SK-N-MC (cell line): ENCODE measurements around the gene MTFR1L.

Experiments
- DNase-seq: peaks from one replicate; pipeline ENCODE4 v3.0.0-alpha.2; 2011; ENCODE audit warnings: low read depth, low spot score
- H3K27ac ChIP-seq: fragments of 200-600 bp; sonication (generic); 2 replicates; pipeline ENCODE4 v1.5.1; 2016; ENCODE audit warnings: mixed run types
- H3K36me3 ChIP-seq: fragments of 200-600 bp; sonication (generic); 2 replicates; pipeline ENCODE4 v1.6.1; 2017; ENCODE audit warnings: antibody characterized with exemption, low read length, mixed read lengths; ENCODE audit not compliant: insufficient read depth
- H3K4me3 ChIP-seq: fragments of 200-600 bp; sonication (generic); 2 replicates; pipeline ENCODE4 v1.5.1; 2016
- H3K9ac ChIP-seq: fragments of 200-600 bp; sonication (generic); 2 replicates; pipeline ENCODE4 v1.8.0; 2017; ENCODE audit warnings: mixed run types, mixed read lengths; ENCODE audit not compliant: insufficient read length
- H3K9me3 ChIP-seq: fragments of 200-600 bp; sonication (generic); 2 replicates; pipeline ENCODE4 v1.6.1; 2017; ENCODE audit warnings: low read depth, mild to moderate bottlenecking, antibody characterized with exemption, low read length, moderate library complexity, mixed read lengths
- EZH2 ChIP-seq: fragments of 200-600 bp; sonication (generic); IDR thresholded peaks from one replicate; pipeline ENCODE4 v1.6.1; 2017; ENCODE audit warnings: antibody characterized with exemption
- FOXP2 ChIP-seq: optimal IDR thresholded peaks from 2 replicates; pipeline ENCODE3; 2011; ENCODE audit warnings: mild to moderate bottlenecking, moderate library complexity; ENCODE audit not compliant: insufficient read depth; ENCODE audit errors: extremely low read length, control extremely low read depth
- POLR2AphosphoS5 ChIP-seq: IDR thresholded peaks from 2 replicates; pipeline ENCODE4 v1.6.1; 2012; ENCODE audit warnings: mild to moderate bottlenecking, low read depth, low read length, borderline replicate concordance

Gene MTFR1L

GRCh38 chr1:25869909-25870606, 50.3 kb downstream of the MTFR1L start:
- TF ChIP-seq POLR2AphosphoS5: no peak
- TF ChIP-seq FOXP2: no peak
- TF ChIP-seq EZH2: no peak
- H3K9me3 ChIP-seq: no peaks in the 10 kb centered on the region
- H3K4me3 ChIP-seq: no peak overlapping the region
- no peaks in the 10 kb centered on the region for H3K36me3 ChIP-seq
- no peak overlapping the region for H3K9ac ChIP-seq
- DNase-seq: no peak
- H3K27ac ChIP-seq: no peak overlapping the region

- Histone ChIP-seq H3K4me3 (no peak overlapping the region), H3K27ac (no peak overlapping the region), H3K36me3 (no peaks in the 10 kb centered on the region), H3K9ac (no peak overlapping the region), H3K9me3 (no peaks in the 10 kb centered on the region)
- TF ChIP-seq POLR2AphosphoS5: no peak
- TF ChIP-seq EZH2: no peak
- TF ChIP-seq FOXP2: no peak
- no peak for DNase-seq
These were observed 50.9 kb downstream of the MTFR1L start for GRCh38 chr1:25870614-25871013.

GRCh38 chr1:25871086-25871703, 51.4 kb downstream of the MTFR1L start:
- no peak for DNase-seq
- Histone ChIP-seq H3K9ac (no peak overlapping the region), H3K36me3 (no peaks in the 10 kb centered on the region), H3K27ac (no peak overlapping the region), H3K4me3 (no peak overlapping the region), H3K9me3 (no peaks in the 10 kb centered on the region)
- TF ChIP-seq FOXP2 (no peak), POLR2AphosphoS5 (no peak), EZH2 (no peak)

- no peak overlapping the region for H3K27ac ChIP-seq
These were observed 52.1 kb downstream of the MTFR1L start for GRCh38 chr1:25871704-25872494.

GRCh38 chr1:25872713-25873112, 53.0 kb downstream of the MTFR1L start:
- Histone ChIP-seq H3K9ac (no peak overlapping the region), H3K4me3 (no peak overlapping the region), H3K36me3 (no peaks in the 10 kb centered on the region), H3K27ac (no peak overlapping the region), H3K9me3 (no peaks in the 10 kb centered on the region)
- no peak for DNase-seq
- TF ChIP-seq FOXP2 (no peak), EZH2 (no peak), POLR2AphosphoS5 (no peak)

More at GRCh38 chr1:25871704-25872494, 52.1 kb downstream of the MTFR1L start:
- TF ChIP-seq EZH2: no peak
- TF ChIP-seq POLR2AphosphoS5: no peak
- no peak for TF ChIP-seq FOXP2
- Histone ChIP-seq H3K36me3 (no peaks in the 10 kb centered on the region), H3K4me3 (no peak overlapping the region), H3K9ac (no peak overlapping the region), H3K9me3 (no peaks in the 10 kb centered on the region)
- DNase-seq: no peak

- Histone ChIP-seq H3K4me3 (no peak overlapping the region), H3K9ac (no peak overlapping the region), H3K9me3 (no peaks in the 10 kb centered on the region), H3K27ac (no peak overlapping the region), H3K36me3 (no peaks in the 10 kb centered on the region)
- TF ChIP-seq EZH2: no peak
- TF ChIP-seq POLR2AphosphoS5: no peak
- no peak for TF ChIP-seq FOXP2
- no peak for DNase-seq
These were observed 53.4 kb downstream of the MTFR1L start for GRCh38 chr1:25873120-25873519.

GRCh38 chr1:25874209-25874608, 54.5 kb downstream of the MTFR1L start:
- Histone ChIP-seq H3K4me3 (no peak overlapping the region), H3K27ac (no peak overlapping the region), H3K9ac (no peak overlapping the region), H3K36me3 (no peaks in the 10 kb centered on the region), H3K9me3 (no peaks in the 10 kb centered on the region)
- DNase-seq: no peak
- no peak for TF ChIP-seq FOXP2
- TF ChIP-seq EZH2: no peak
- TF ChIP-seq POLR2AphosphoS5: no peak

- no peak overlapping the region for H3K4me3 ChIP-seq
- H3K36me3 ChIP-seq: no peaks in the 10 kb centered on the region
- no peaks in the 10 kb centered on the region for H3K9me3 ChIP-seq
- no peak for TF ChIP-seq FOXP2
- no peak for TF ChIP-seq EZH2
- no peak for TF ChIP-seq POLR2AphosphoS5
- no peak overlapping the region for H3K27ac ChIP-seq
- no peak overlapping the region for H3K9ac ChIP-seq
- DNase-seq: no peak
These were observed 54.9 kb downstream of the MTFR1L start for GRCh38 chr1:25874635-25875153.
